ENCODE results near the gene TOE1. TPM values are rescaled to one million over a fixed set of nuclear protein-coding genes. Genes with fewer than 3 reads are reported as not detected.

Gene TOE1
- polyA plus RNA-seq, 1 of the 3 experiments (the other 2 are of a cell fraction), result 19.1 TPM

- TF ChIP-seq, protein P1, sequence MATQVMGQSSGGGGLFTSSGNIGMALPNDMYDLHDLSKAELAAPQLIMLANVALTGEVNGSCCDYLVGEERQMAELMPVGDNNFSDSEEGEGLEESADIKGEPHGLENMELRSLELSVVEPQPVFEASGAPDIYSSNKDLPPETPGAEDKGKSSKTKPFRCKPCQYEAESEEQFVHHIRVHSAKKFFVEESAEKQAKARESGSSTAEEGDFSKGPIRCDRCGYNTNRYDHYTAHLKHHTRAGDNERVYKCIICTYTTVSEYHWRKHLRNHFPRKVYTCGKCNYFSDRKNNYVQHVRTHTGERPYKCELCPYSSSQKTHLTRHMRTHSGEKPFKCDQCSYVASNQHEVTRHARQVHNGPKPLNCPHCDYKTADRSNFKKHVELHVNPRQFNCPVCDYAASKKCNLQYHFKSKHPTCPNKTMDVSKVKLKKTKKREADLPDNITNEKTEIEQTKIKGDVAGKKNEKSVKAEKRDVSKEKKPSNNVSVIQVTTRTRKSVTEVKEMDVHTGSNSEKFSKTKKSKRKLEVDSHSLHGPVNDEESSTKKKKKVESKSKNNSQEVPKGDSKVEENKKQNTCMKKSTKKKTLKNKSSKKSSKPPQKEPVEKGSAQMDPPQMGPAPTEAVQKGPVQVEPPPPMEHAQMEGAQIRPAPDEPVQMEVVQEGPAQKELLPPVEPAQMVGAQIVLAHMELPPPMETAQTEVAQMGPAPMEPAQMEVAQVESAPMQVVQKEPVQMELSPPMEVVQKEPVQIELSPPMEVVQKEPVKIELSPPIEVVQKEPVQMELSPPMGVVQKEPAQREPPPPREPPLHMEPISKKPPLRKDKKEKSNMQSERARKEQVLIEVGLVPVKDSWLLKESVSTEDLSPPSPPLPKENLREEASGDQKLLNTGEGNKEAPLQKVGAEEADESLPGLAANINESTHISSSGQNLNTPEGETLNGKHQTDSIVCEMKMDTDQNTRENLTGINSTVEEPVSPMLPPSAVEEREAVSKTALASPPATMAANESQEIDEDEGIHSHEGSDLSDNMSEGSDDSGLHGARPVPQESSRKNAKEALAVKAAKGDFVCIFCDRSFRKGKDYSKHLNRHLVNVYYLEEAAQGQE (IDR thresholded peaks at IDR 0.05; ENCODE audit: low read depth, low read length), result no peak
- TF ChIP-seq GABPA (IDR thresholded peaks at IDR 0.05; ENCODE audit: low read depth), result no peak
Observed at GRCh38 chr1:45319761-45320160, 20.2 kb upstream of the TOE1 start (continued).

GRCh38 chr1:45321444-45321843 lies 18.5 kb upstream of the TOE1 start:
- Histone ChIP-seq H4K20me1 (ENCODE audit: insufficient read depth) (no peaks in the 10 kb centered on the region), H3K4me1 (ENCODE audit: control insufficient read depth in 1 of 2, insufficient read depth in 2 of 2, low read depth in 1 of 2, low read length in 1 of 2) (no peaks in the 10 kb centered on the region; a peak in 1 of 4 replicates), H3K27ac (ENCODE audit: low read depth in 2 of 2, low read length in 1 of 2) (no peak overlapping the region), H3K9me2 (no peaks in the 10 kb centered on the region), H3F3A (replicated peaks; ENCODE audit: insufficient read depth) (no peaks in the 10 kb centered on the region), H3K4me2 (no peak overlapping the region), H3K27me3 (ENCODE audit: insufficient read depth) (no peaks in the 10 kb centered on the region), H3K79me2 (ENCODE audit: insufficient read depth) (no peaks in the 10 kb centered on the region), H3K9ac (no peak overlapping the region), H3K4me3 (ENCODE audit: low read depth in 2 of 2, low read length in 1 of 2) (no peak overlapping the region), H2AFZ (ENCODE audit: low read depth) (no peak overlapping the region; the same call in 1 of the 2 replicates), H3K36me3 (replicated peaks in 1 of 2; ENCODE audit: control insufficient read depth in 1 of 2, insufficient read depth in 2 of 2, low read length in 1 of 2) (no peaks in the 10 kb centered on the region), H3K9me3 (no peaks in the 10 kb centered on the region)
- CTCF ChIA-PET, result no interaction called here
- 95% methylated on average over 5 of the region's 5 CpGs for WGBS (ENCODE audit: low lambda C conversion rate)
- no peak for DNase-seq
- TF ChIP-seq JUND (IDR thresholded peaks at IDR 0.05) (no peak), NRF1 (IDR thresholded peaks at IDR 0.05; ENCODE audit: low read depth, low read length) (no peak), TAF1 (IDR thresholded peaks at IDR 0.05; ENCODE audit: borderline replicate concordance, low read depth, low read length) (no peak), USF2 (IDR thresholded peaks at IDR 0.05; ENCODE audit: borderline replicate concordance, low read depth, low read length) (no peak), RAD21 (IDR thresholded peaks at IDR 0.05; ENCODE audit: low read length) (no peak), TEAD4 (IDR thresholded peaks at IDR 0.05; ENCODE audit: borderline replicate concordance, insufficient read depth) (no peak), ELF1 (IDR thresholded peaks at IDR 0.05) (no peak), MEF2A (IDR thresholded peaks at IDR 0.05; ENCODE audit: borderline replicate concordance, low read depth) (no peak), FOSL2 (IDR thresholded peaks at IDR 0.05; ENCODE audit: borderline replicate concordance, low read depth) (no peak)
- TF ChIP-seq, protein P2, sequence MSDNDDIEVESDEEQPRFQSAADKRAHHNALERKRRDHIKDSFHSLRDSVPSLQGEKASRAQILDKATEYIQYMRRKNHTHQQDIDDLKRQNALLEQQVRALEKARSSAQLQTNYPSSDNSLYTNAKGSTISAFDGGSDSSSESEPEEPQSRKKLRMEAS (IDR thresholded peaks at IDR 0.05; ENCODE audit: low read depth), result no peak
- POLR2A ChIA-PET, result no interaction called here

Data from SK-N-SH (cell line).